Measurements from ENCODE around the gene GSTM5. TPM values are rescaled to one million over a fixed set of nuclear protein-coding genes. Genes with fewer than 3 reads are reported as not detected.
"Not testable (repeated sequence)": the region's sequence is repeated elsewhere in the genome, so short reads cannot be mapped to it uniquely, and the experiment has no call there.

Gene GSTM5
- total and polyA plus RNA-seq, 2 of the 4 experiments (the other 2 are of a cell fraction) = 0.36 to 1.2 TPM

- TF ChIP-seq, protein P1, sequence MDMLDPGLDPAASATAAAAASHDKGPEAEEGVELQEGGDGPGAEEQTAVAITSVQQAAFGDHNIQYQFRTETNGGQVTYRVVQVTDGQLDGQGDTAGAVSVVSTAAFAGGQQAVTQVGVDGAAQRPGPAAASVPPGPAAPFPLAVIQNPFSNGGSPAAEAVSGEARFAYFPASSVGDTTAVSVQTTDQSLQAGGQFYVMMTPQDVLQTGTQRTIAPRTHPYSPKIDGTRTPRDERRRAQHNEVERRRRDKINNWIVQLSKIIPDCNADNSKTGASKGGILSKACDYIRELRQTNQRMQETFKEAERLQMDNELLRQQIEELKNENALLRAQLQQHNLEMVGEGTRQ (IDR thresholded peaks at IDR 0.05; ENCODE audit: low read depth, low read length) = no peak
These were observed 28.7 kb downstream of the GSTM5 start, which contains the start of gene GSTM3 (continued) for GRCh38 chr1:109740615-109741373.

DNA sequence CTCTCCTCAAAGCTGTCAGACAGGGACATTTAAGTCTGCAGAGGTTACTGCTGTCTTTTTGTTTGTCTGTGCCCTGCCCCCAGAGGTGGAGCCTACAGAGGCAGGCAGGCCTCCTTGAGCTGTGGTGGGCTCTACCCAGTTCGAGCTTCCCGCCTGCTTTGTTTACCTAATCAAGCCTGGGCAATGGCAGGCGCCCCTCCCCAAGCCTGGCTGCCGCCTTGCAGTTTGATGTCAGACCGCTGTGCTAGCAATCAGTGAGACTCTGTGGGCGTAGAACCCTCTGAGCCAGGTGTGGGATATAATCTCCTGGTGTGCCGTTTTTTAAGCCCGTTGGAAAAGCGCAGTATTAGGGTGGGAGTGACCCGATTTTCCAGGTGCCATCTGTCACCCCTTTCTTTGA, 36.3 kb downstream of the GSTM5 start:
- H3K27ac ChIP-seq (ENCODE audit: insufficient read depth, low read length) = not testable (repeated sequence)

More for the DNA sequence above, 36.3 kb downstream of the GSTM5 start:
- H3K4me2 ChIP-seq (ENCODE audit: low read depth, low read length); H2BK120ac ChIP-seq (ENCODE audit: low read depth, low read length); H2AK5ac ChIP-seq (ENCODE audit: low read depth, low read length); H2BK20ac ChIP-seq (ENCODE audit: low read depth, low read length); H4K8ac ChIP-seq (ENCODE audit: low read depth in 2 of 2, low read length in 2 of 2); H4K91ac ChIP-seq (ENCODE audit: insufficient read depth, low read depth, low read length); H2AFZ ChIP-seq (replicated peaks; ENCODE audit: low read length, poor library complexity); ATAC-seq (ENCODE audit: low read depth); H4K20me1 ChIP-seq (ENCODE audit: insufficient read depth, low read length); H3K36me3 ChIP-seq (ENCODE audit: control insufficient read depth, insufficient read depth, low read length); H3K14ac ChIP-seq (replicated peaks; ENCODE audit: low read depth, low read length); H3K23ac ChIP-seq (ENCODE audit: low read depth, low read length); H3K4ac ChIP-seq (ENCODE audit: low read depth, low read length); H3K4me1 ChIP-seq (ENCODE audit: control insufficient read depth, insufficient read depth, low read length); H3K9me1 ChIP-seq (ENCODE audit: insufficient read depth, low read length); H3K79me1 ChIP-seq (ENCODE audit: low read depth in 1 of 2, low read length in 2 of 2); in situ Hi-C loops (cut with MboI; ENCODE audit: low sequenced_read_pairs); H3K9ac ChIP-seq (ENCODE audit: low read depth, low read length); H2AK9ac ChIP-seq (replicated peaks; ENCODE audit: low read depth, low read length, poor library complexity); intact Hi-C loops (cut with micrococcal nuclease); POLR2A ChIA-PET (ENCODE audit: unreplicated experiment); DNase-seq; H3K9me3 ChIP-seq (ENCODE audit: control insufficient read depth, insufficient read depth, low read length); dilution Hi-C loops (cut with HindIII; ENCODE audit: low sequenced_read_pairs, unreplicated experiment); H3K56ac ChIP-seq (ENCODE audit: extremely low read depth, insufficient read depth, low read length); H2BK15ac ChIP-seq (ENCODE audit: low read depth, low read length); H2BK5ac ChIP-seq (ENCODE audit: low read depth, low read length, poor library complexity, severe bottlenecking); H4K5ac ChIP-seq (ENCODE audit: low read depth, low read length); H3K4me3 ChIP-seq (ENCODE audit: insufficient read depth, low read depth, low read length); BruUV-seq (replicated peaks); CTCF ChIA-PET; H3K18ac ChIP-seq (ENCODE audit: low read depth, low read length): not testable (repeated sequence)
- WGBS, 2 experiments (ENCODE audit: extremely low coverage in 2 of 2, insufficient read length in 1 of 2) = no CpG with 5 or more reads among the region's 10 CpGs
- H3K27me3 ChIP-seq (ENCODE audit: control insufficient read depth, insufficient read depth, low read length) = peaks cover 32% of the 10 kb centered on the region
